SU-DHL-6 (cell line): Measurements from ENCODE around the gene CDCA3.

ENCODE experiments used
- EZH2phosphoT487 ChIP-seq: fragments of 200-600 bp; sonication (generic), shearing (Covaris generic); conservative IDR thresholded peaks from 2 replicates; pipeline ENCODE4 v1.6.1; 2018; ENCODE audit warnings: mild to moderate bottlenecking, antibody characterized with exemption, low read length, moderate library complexity, mixed read lengths
- TF ChIP-seq, protein P1 (sequence below): fragments of 200-600 bp; sonication (generic); IDR thresholded peaks from one replicate; pipeline ENCODE4 v1.5.1; 2017; ENCODE audit warnings: antibody characterized with exemption, mild to moderate bottlenecking, low read length, moderate library complexity; ENCODE audit not compliant: insufficient read depth, poor library complexity, severe bottlenecking

DNA sequence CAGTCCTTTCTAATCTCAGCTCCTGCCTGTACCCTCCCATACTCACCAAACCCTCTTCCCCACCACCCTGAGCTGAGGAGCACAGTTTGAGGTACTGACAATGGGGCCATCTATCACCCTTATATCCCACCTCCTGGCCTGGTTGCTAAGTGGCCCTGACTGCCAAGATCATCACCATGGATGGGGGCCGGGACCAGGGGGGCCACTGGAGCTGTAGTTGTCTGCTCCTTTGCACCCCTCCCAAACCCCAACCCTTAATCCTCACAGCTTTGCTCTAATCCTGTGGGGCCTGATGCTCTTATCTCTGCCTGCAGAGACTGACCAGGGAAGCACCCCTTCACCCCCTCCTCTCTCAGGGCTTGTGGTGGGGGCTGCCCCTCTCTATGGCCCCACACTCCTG is 10.8 kb downstream of the CDCA3 start:
- TF ChIP-seq, protein P1, sequence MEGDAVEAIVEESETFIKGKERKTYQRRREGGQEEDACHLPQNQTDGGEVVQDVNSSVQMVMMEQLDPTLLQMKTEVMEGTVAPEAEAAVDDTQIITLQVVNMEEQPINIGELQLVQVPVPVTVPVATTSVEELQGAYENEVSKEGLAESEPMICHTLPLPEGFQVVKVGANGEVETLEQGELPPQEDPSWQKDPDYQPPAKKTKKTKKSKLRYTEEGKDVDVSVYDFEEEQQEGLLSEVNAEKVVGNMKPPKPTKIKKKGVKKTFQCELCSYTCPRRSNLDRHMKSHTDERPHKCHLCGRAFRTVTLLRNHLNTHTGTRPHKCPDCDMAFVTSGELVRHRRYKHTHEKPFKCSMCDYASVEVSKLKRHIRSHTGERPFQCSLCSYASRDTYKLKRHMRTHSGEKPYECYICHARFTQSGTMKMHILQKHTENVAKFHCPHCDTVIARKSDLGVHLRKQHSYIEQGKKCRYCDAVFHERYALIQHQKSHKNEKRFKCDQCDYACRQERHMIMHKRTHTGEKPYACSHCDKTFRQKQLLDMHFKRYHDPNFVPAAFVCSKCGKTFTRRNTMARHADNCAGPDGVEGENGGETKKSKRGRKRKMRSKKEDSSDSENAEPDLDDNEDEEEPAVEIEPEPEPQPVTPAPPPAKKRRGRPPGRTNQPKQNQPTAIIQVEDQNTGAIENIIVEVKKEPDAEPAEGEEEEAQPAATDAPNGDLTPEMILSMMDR = no peak
- TF ChIP-seq EZH2phosphoT487 = no peak
